ENCODE results near the gene MAN1A1.

MAN1A1 gene

GRCh38 chr6:119195848-119196247, 153.7 kb downstream of the MAN1A1 start:
- DNase-seq (ENCODE audit: low read depth) = no peak

- DNase-seq (ENCODE audit: low read depth) = no peak
Measured at GRCh38 chr6:119195204-119195603, 154.4 kb downstream of the MAN1A1 start.

GRCh38 chr6:119193707-119194106, 155.9 kb downstream of the MAN1A1 start:
- DNase-seq (ENCODE audit: low read depth) = no peak

GRCh38 chr6:119192200-119192599, 157.4 kb downstream of the MAN1A1 start:
- DNase-seq (ENCODE audit: low read depth) = no peak

GRCh38 chr6:119190176-119190575, 159.4 kb downstream of the MAN1A1 start:
- DNase-seq (ENCODE audit: low read depth) = no peak

DNA sequence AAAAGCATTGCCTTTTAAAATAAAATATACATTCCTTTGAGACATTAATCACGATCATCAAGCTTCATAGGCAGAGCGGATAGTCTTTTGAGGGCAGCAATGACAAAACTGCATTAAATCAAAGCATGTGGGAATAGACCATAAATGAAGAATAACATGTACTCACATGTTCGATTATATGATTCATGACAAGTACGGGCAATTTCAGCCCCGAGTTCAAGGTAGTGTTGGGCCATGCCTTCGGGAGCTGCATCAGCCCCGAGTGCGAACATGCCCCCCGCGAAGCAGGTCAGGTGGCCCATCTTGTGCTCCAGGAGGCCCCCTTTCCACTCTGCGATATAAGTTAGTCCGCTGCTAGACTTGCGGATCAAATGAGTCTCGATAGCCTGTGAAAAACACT, 160.1 kb downstream of the MAN1A1 start:
- no peak for DNase-seq (ENCODE audit: low read depth)

DNA sequence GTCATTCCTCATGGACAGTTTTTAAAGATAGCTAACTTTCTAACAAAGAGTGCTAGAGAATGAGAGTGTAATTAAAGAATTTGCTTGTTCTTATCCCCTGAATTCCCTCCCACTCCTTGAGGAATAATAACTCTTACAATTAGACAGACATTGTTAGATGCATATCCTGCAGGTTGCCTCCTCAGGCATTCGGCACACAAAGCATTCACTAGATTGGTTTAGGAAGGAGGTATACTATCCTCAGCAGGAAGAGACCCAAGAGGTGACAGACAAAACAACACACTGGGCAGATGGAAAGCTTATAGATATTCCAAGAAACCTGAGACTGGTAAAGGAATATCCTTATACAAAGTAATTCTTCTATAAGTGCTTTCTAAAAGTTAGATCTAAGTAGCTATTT, 162.0 kb downstream of the MAN1A1 start:
- DNase-seq (ENCODE audit: low read depth) = no peak

DNA sequence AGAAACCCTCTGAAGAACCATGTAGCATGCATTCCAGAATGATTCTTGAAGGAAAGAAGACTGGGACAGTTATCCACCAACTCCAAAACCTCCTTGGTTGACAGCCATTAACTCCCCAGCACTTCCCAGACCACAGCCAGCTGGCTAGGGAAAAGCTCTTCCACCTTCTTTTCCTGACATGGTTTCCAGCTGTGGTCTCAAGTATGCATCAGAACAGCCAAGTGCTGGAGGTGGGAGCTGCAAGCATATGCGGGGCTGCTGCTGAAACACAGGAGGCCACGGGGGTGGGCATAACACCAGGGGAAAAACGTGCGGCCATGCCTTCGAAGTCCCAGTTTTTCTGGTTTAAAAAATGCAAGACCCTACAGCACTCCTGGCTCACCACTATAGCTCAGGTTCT, 163.1 kb downstream of the MAN1A1 start:
- no peak for DNase-seq (ENCODE audit: low read depth)

DNA sequence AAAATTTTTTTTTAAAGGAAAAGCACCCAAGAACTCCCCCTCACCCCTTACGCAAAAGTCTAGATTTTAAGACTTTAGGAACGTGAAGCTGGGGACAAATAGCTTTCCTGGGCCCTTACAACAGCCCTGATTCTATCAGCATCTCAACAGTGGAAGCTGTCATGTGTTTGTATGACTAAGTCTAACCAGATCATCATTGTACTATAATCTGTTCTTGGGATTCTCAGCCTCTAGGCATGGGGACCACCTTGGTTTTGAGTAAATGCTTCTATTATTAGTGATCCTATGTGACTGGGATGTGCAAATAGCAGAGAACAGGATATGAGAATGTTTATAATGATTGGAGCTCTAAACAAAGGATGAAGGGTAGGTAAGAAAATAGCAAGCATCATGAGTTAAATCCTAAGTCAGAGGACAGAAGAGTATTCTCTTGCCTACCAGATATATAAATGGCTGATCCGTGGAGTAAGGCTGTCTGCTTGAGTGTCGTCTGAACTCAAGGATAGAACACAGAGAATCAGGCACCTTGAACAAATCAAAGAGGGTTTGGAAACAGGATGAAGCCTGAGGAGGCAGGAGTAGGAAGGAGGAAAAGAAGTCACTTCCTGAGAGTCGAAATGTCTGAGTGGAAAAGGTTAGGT, 165.4 kb downstream of the MAN1A1 start:
- no peak for DNase-seq (ENCODE audit: low read depth)

DNA sequence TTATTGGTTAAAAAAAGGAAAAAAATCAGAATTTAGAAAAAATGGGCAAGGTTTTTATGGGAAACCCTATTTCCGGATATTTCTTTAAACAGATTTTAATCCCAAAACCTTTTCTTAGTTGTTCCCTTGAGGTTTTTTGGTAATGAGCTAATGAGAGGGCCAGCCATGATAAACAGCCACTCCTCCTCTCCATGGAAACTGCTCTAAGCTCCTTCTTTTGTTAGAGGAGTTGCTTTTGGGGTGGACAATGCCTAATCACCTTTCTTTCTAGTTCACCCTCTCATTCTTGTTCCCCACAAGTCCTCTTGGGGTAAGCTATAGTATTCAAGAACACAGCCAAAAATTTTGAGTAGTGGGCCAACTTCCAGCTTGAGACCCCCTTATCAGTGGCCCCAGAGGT, 166.1 kb downstream of the MAN1A1 start:
- DNase-seq (ENCODE audit: low read depth) = no peak

GRCh38 chr6:119182875-119183274, 166.7 kb downstream of the MAN1A1 start:
- DNase-seq (ENCODE audit: low read depth) = no peak

GRCh38 chr6:119182216-119182803, 167.3 kb downstream of the MAN1A1 start:
- DNase-seq (ENCODE audit: low read depth) = no peak

DNA sequence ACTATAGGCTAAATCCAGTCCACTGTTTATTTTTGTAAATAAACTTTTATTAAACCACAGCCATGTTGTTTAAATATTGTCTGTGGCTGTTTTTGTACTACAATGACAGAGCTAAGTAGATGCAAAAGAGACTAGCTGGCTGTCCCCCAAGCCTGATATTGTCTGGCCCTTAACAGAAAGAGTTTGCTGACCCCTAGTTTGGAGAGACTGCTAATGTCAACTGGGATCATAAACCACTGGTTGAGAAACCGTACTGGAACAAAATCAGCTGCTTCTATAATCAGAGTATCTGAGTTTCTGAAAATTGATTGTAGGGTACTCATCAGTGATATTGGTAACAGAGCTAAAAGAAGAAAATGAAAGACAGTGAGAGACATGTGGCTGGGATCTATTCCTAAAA, 168.5 kb downstream of the MAN1A1 start:
- no peak for DNase-seq (ENCODE audit: low read depth)

GRCh38 chr6:119179842-119180241, 169.7 kb downstream of the MAN1A1 start:
- DNase-seq (ENCODE audit: low read depth) = no peak

- no peak for DNase-seq (ENCODE audit: low read depth)
Measured at GRCh38 chr6:119179062-119179461, 170.5 kb downstream of the MAN1A1 start.

GRCh38 chr6:119176445-119176844, 173.1 kb downstream of the MAN1A1 start:
- no peak for DNase-seq (ENCODE audit: low read depth)

- no peak for DNase-seq (ENCODE audit: low read depth)
Measured at GRCh38 chr6:119174879-119175817, 174.4 kb downstream of the MAN1A1 start.

DNA sequence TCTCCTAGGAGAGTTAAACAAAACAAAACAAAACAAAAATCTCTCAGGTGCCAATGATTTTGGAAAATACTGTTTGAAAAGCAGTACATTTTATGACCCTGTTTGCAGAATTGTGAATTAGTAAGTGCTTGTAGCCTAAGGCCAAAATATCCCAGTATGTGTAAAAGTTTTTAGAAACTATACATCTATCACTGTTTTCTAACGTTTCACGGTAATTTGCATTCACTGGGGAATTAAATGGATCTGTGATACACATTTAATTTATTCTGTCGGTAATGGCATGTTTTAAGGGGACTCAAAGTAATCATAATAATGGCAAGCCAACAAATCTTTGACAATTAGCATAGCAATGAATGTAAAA, 175.5 kb downstream of the MAN1A1 start:
- no peak for DNase-seq (ENCODE audit: low read depth)

- no peak for DNase-seq (ENCODE audit: low read depth)
Measured at GRCh38 chr6:119173249-119174084, 176.1 kb downstream of the MAN1A1 start.

DNA sequence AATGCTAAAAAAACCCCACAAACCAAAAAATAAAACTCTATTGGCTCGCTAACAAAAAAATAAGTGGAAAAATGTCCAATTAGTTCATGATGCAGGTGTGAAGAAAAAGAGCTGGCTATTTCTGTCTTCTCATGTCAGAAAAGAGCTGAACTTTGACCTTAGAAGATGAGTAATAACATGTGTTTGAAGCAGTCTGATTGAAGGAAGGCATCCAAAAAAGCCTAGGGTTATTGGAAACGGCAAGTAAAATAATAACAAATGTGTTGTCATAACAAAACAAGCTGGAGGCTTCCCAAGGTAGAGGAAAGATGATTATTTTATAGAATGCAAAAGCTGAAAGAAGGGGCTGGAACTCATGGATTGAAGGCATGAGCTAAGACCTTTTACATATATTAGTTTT, 176.7 kb downstream of the MAN1A1 start:
- DNase-seq (ENCODE audit: low read depth) = no peak

DNA sequence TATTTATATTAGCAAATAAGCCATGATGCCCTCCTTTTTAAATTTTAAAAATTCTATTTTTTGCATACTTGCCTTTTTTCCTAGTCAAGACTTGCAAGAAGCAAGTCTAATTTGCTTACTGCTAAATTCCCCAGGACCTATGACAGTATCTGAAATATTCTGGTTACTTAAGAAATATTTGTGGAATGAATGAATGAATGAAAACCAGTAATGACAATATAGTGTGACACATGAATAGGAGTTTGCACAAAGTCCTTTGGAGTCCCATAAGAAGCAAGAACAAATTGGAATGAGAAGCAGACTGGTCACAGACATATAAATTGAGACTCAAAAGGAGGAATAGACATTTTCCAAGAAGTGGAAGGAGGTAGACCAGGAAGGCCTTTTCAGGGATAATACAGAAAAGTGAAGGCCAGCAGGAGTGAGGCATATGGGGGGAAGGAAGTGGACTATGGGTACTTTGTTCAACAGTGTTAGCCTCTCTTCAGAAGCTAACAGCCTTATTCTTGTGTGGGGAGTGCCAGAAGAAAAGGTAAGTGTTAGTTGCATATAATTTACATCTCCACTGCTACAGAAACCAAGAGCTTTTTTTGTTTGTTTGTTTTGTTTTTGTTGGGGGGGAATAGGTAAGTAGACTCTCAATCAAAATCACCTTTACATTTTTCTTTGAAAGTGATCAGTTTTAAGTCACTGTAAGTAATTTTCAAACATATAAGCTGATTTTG, 177.5 kb downstream of the MAN1A1 start:
- DNase-seq (ENCODE audit: low read depth) = no peak

Measured in non-pigmented ciliary epithelial cell (primary cell).